GM20000 (cell line): ENCODE measurements around the gene IL1RN.

ENCODE experiments used
- DNase-seq: peaks from one replicate; pipeline ENCODE4 v3.0.0; 2012; ENCODE audit warnings: low spot score
- TF ChIP-seq, protein P1 (sequence below): IDR thresholded peaks from 2 replicates; pipeline ENCODE4 v1.5.1; 2012; ENCODE audit warnings: mild to moderate bottlenecking, control low read depth; ENCODE audit errors: extremely low read depth, missing control alignments

Gene IL1RN

DNA sequence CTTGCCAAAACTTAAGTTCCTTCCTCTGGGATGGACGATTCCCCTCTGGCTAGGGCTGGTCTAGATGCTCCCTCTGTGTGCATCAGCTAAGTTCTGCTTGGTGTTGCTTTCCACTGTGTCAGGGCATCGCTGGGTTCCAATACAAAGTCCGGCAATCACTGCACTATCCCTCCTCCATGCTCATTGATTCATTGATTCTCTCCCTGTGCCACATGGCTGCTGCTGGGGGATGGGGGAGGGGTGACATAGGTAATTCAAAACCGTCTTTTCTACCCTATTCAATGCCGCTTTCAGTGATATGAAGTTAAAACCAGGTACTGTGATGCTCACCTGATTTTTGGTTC lies 22.8 kb downstream of the IL1RN start:
- no peak for DNase-seq
- TF ChIP-seq, protein P1, sequence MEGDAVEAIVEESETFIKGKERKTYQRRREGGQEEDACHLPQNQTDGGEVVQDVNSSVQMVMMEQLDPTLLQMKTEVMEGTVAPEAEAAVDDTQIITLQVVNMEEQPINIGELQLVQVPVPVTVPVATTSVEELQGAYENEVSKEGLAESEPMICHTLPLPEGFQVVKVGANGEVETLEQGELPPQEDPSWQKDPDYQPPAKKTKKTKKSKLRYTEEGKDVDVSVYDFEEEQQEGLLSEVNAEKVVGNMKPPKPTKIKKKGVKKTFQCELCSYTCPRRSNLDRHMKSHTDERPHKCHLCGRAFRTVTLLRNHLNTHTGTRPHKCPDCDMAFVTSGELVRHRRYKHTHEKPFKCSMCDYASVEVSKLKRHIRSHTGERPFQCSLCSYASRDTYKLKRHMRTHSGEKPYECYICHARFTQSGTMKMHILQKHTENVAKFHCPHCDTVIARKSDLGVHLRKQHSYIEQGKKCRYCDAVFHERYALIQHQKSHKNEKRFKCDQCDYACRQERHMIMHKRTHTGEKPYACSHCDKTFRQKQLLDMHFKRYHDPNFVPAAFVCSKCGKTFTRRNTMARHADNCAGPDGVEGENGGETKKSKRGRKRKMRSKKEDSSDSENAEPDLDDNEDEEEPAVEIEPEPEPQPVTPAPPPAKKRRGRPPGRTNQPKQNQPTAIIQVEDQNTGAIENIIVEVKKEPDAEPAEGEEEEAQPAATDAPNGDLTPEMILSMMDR, result no peak

DNA sequence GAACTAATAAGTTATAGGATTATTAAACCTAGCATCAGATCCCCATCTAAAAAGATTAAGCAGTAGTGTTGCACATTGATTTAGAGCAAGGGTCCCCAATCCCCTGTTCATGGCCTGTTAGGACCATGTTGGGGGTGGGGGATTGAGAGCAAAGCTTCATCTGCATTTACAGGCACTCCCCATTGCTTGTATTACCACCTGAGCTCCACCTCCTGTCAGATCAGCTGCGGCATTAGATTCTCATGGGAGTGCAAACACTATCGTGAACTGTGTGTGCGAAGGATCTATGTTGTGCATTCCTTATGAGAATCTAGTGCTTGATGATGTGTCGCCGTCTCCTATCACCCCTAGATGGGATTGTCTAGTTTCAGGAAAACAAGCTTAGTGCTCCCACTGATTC lies 27.9 kb downstream of the IL1RN start:
- no peak for DNase-seq
- TF ChIP-seq, protein P1, result no peak

DNA sequence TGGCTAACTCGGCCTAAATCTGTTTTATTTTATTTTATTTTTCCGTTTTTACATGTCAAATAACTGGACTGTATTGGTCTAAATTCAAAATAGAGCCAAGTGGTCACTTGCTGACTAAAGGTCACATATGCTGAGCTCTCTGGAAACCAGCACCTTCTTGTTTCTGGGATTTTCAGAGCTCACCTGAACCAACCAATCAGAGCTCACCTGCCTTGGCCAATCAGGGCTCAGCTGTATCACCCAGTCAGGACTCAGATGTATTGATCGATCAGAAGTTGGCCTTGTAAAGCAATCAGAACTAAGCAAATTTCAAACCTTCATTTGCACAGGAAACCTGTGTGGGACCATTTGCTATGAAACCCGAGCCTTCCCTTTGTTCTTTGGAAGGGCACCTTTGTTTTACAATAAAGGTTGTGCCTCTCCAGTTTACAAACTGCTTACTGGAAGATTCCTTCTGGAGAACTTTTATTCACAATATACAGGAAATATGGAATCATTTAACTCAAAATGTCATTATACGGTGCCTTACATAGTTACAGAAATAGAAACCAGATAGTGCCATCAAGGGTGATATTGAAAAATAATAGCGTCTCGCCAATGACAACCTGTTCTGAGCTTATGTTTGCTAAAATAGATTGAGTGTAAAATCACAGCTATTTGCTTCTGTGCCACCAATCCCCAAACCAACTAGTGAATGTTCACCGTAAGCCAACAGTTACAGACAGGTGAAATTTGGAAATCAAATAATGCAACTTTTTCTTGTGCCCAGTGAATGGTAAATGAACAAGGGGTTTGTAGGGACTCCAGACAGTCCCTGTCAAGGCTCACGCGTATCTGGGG lies 29.1 kb downstream of the IL1RN start:
- TF ChIP-seq, protein P1, result no peak
- no peak for DNase-seq

DNA sequence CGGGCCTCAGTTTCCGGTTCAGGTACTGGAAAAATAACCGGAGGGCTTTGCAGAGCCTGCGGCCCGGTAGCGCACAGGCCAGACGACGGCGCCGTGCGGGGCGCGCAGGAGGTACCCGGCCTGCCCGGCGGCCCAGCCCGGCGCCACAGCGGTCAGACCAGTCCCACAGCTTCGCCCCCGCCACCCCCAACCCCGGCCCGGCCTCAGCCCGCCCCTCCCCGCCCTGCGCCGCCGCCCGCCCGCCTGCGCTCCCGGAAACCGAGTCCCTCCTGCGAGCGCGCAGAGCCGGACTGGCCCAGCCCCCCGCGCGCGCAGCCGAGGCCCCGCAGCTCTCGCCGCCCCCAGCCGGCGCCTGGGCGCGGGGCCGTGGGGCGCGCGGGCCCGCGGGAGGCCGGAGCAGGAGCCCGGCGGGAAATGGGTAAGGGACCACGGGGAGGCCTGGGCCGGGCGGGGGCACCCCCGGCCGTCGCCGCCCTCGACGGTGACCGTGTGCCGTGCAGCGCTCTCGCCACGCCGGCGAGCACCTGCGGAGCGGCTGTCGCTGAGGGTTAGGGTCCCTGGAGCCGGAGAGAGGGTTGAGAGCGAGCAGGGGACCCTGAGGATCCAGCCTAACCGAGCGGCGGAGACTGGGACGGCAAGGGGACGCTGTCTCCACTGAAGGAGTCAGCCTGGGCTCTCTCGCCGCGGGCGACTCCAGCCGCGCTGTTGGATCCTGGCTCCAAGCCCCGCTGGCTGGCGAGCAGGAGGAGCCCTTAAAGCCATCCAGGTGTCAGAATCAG lies 29.9 kb downstream of the IL1RN start:
- peak; percentile 84 for DNase-seq
- TF ChIP-seq, protein P1, result no peak

DNA sequence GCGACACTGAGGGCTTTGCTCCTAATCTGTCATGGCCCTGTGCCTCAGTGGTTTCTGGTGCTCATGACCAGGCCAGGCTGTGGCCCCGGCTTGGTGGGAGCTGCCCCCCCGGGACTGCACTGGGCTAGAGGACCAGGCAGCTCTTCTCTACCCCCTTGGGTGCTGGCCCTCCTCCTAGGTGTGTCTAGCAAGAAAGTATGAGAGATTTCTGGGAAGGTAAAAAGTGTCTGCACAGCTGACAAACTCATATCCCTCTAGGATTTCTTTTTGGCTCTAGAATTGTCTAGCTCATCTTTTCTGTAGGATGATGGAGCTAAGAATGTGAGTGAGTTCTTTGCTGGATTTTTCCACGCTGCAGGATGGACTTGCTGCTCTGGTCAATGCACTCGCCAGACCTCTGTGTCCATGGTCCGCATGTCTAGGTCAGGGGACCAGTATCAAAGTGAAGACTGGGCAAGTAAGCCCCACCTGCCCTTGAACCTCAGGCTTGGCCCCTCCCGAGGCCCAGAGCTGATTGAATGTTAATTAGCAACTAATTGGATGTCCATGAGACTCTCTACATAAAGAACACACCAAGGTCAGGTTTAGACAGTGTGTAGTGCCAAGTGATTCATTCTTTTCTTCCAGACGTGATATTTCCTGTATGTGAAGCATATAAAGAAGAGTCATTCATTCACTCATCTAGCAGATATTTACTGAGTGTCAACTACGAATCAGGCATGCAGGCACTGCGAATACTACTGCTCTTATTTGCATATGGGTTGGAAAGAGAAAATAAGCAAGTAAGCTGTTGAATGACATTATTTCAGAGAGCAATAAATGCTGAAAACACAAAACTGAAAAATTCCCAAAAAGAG lies 30.7 kb downstream of the IL1RN start:
- no peak for DNase-seq
- TF ChIP-seq, protein P1, result no peak

DNA sequence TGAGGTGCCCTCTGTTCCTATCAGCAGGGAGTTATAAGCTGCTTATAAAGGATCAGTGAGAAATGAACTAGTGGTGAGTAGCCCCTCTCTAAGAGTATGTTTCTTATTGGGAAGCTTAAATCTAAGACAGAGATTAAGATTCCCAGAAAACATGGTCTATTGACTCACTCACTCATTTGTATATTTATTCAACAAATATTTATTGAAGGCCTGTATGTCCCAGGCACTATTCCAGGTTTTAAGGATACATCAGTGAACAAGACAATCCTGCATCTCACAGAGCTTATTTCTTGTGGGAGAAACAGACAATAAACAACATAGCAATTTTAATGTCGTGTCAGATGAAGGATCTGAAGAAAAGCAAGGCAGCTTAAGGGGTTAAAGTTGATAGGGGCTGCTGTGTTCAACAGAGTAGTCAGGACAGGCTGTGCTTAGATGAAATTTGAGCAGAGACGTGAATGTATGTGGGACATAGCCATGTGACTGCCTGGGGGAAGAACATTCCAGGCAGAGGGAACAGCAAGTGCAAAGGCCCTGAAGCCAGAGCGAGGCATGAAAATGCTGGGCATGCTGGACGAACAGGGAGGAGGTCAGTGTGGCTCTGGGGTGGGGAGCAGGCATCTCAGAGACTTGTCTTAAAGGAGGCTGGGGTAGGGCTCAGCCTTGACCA lies 31.6 kb downstream of the IL1RN start:
- TF ChIP-seq, protein P1, result no peak
- no peak for DNase-seq
